Osteoblast (primary cell): ENCODE measurements around the gene KCTD11. TPM values are rescaled to one million over a fixed set of nuclear protein-coding genes. Genes with fewer than 3 reads are reported as not detected.

ENCODE experiments used
- DNase-seq: peaks from one replicate; pipeline ENCODE4 v3.0.0; 2011; ENCODE audit warnings: low spot score, mixed read lengths; ENCODE audit not compliant: insufficient read length; ENCODE audit errors: missing footprints
- H2AFZ ChIP-seq: 2 replicates; pipeline ENCODE4 v1.6.0; 2011; ENCODE audit warnings: mild to moderate bottlenecking, low read length
- H3K27ac ChIP-seq: 2 replicates; pipeline ENCODE4 v1.5.1; 2011; ENCODE audit warnings: mild to moderate bottlenecking, low read depth, low read length, moderate library complexity
- H3K27me3 ChIP-seq: 2 replicates; pipeline ENCODE4 v1.6.0; 2012; ENCODE audit warnings: mild to moderate bottlenecking, control low read depth, inconsistent platforms, low read length, moderate library complexity; ENCODE audit not compliant: insufficient read depth
- H3K36me3 ChIP-seq: 2 replicates; pipeline ENCODE4 v1.5.1; 2011; ENCODE audit warnings: mild to moderate bottlenecking, low read length, control low read depth, moderate library complexity; ENCODE audit not compliant: insufficient read depth
- H3K4me1 ChIP-seq: 2 replicates; pipeline ENCODE4 v1.5.1; 2011; ENCODE audit warnings: mild to moderate bottlenecking, low read length, control low read depth, moderate library complexity; ENCODE audit not compliant: insufficient read depth
- H3K4me2 ChIP-seq: 2 replicates; pipeline ENCODE4 v1.6.0; 2011; ENCODE audit warnings: mild to moderate bottlenecking, low read length; ENCODE audit not compliant: insufficient read depth
- H3K4me3 ChIP-seq: fragments of 200-600 bp; sonication (generic); 3 replicates; pipeline ENCODE4 v1.5.1; 2012; ENCODE audit warnings: mild to moderate bottlenecking, low read length, inconsistent platforms; ENCODE audit not compliant: insufficient read depth
- H3K79me2 ChIP-seq: 2 replicates; pipeline ENCODE4 v1.6.0; 2012; ENCODE audit warnings: mild to moderate bottlenecking, low read length, control low read depth, inconsistent platforms; ENCODE audit not compliant: insufficient read depth
- H3K9me3 ChIP-seq: 2 replicates; pipeline ENCODE4 v1.5.1; 2011; ENCODE audit warnings: low read depth, low read length, control low read depth
- H4K20me1 ChIP-seq: 2 replicates; pipeline ENCODE4 v1.6.0; 2012; ENCODE audit warnings: mild to moderate bottlenecking, low read length, control low read depth; ENCODE audit not compliant: insufficient read depth
- total RNA-seq: library from RNA; depleted of rRNA; stranded (reverse); fragments of >200 nt; gene quantifications from 2 replicates; pipeline ENCODE4 v1.2.3, GENCODE V29; 2012
- TF ChIP-seq, protein P1 (sequence below): IDR thresholded peaks from 2 replicates; pipeline ENCODE4 v1.5.1; 2011; ENCODE audit warnings: mild to moderate bottlenecking, low read depth, low read length, moderate library complexity; ENCODE audit errors: extremely low read depth

The KCTD11 gene
- total RNA-seq, 1 donor, result 11.9 TPM

DNA sequence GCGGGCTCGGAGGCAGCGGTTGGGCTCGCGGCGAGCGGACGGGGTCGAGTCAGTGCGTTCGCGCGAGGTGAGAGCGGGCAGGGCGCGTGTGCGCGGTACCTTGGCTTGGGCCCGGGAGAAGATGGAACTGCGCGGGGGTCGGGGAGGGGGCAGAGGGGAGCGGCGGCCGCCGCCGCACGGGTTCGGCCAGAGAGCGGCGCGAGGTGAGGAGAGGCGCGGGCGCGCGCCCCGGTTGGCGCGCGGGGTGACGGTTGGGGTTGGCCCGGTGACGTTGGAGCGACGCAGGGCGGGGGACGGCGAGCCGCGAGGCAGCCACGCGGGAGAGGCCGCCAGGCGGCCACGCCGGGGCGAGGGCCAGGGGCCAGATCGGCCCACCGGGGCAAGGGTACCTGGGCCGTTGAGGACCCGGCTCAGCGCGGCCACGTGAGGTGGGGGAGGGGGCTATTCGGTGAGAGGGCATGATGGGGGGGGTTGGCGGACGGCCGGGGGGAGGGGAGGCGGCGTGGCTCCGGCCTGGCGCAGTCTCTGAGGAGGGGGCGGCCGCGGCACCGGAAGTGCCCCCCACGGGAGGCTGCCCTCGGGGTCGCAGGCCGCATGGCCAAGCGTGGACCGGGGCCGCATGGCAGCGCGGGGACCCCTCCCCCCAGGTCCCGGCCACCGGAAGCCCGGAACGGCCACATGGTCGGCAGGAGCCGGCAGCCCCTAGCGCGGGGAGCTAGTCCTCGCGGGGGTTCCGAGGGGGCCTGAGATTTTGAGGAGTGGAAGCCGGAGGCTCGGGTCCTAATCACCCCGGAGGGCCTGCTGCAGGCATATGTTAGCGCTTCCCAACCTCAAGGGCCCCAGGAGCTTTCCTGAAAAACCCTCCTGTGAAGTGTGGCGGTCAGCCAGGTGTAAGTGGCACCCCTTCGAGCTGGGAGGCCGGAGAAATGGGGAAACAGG lies 44.0 kb upstream of the KCTD11 start:
- Histone ChIP-seq H3K4me2 (peak overlapping the region; percentile 73), H3K27me3 (no peaks in the 10 kb centered on the region), H3K79me2 (peaks cover 51% of the 10 kb centered on the region), H3K4me3 (peak overlapping the region; percentile 75), H3K36me3 (peaks cover 35% of the 10 kb centered on the region), H3K4me1 (peaks cover 19% of the 10 kb centered on the region), H2AFZ (no peak overlapping the region), H3K27ac (peak overlapping the region; percentile 52), H3K9me3 (no peaks in the 10 kb centered on the region), H4K20me1 (peaks cover 44% of the 10 kb centered on the region)
- peak; percentile 90 for DNase-seq
- TF ChIP-seq, protein P1, sequence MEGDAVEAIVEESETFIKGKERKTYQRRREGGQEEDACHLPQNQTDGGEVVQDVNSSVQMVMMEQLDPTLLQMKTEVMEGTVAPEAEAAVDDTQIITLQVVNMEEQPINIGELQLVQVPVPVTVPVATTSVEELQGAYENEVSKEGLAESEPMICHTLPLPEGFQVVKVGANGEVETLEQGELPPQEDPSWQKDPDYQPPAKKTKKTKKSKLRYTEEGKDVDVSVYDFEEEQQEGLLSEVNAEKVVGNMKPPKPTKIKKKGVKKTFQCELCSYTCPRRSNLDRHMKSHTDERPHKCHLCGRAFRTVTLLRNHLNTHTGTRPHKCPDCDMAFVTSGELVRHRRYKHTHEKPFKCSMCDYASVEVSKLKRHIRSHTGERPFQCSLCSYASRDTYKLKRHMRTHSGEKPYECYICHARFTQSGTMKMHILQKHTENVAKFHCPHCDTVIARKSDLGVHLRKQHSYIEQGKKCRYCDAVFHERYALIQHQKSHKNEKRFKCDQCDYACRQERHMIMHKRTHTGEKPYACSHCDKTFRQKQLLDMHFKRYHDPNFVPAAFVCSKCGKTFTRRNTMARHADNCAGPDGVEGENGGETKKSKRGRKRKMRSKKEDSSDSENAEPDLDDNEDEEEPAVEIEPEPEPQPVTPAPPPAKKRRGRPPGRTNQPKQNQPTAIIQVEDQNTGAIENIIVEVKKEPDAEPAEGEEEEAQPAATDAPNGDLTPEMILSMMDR, result no peak

DNA sequence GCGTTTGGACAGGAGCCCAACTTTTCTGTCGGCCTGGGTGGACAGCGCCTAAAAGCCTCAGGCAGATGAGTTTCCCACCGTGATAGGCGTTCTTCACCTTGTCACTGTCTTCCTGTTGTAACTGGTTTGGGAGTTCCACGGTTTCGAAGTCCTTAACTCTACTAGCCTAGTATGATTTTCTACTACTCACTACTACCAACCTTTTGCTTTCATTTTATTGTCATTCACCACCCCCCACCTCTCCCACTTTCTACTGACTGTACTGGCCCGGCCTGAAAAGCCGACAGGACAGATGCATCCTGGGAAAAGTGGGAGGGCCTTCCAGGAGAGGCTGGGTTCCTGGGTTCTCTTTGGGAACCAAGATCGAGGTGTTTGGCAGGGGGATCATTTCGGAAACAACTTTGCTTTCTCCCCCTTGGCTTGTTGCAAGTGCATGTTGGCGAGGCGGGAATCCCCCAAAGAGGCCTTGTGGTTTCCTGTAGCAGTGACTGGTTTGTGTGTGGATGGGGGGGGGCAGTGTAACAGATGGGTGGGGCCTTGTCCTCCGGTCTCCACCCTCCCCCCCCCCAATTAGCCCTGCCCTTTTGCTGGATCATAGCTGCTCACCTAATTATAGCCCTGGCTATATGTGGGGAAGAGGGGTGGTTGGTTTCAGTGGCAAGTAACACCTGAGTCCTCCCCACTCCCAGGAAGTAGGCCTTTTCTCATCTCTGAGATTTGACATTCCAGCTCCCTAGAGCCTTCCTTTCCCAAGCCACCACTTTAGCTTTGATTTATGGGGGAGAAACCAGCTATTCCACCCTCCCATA lies 43.1 kb upstream of the KCTD11 start:
- Histone ChIP-seq H3K36me3 (peaks cover 44% of the 10 kb centered on the region), H3K9me3 (no peaks in the 10 kb centered on the region), H2AFZ (no peak overlapping the region), H3K27ac (peak overlapping the region; percentile 54), H3K4me1 (peaks cover 27% of the 10 kb centered on the region), H3K4me2 (peak overlapping the region; percentile 73), H3K27me3 (no peaks in the 10 kb centered on the region), H3K4me3 (peak overlapping the region; percentile 75), H4K20me1 (peaks cover 53% of the 10 kb centered on the region), H3K79me2 (peaks cover 60% of the 10 kb centered on the region)
- peak; percentile 99 for DNase-seq
- TF ChIP-seq, protein P1, result no peak

DNA sequence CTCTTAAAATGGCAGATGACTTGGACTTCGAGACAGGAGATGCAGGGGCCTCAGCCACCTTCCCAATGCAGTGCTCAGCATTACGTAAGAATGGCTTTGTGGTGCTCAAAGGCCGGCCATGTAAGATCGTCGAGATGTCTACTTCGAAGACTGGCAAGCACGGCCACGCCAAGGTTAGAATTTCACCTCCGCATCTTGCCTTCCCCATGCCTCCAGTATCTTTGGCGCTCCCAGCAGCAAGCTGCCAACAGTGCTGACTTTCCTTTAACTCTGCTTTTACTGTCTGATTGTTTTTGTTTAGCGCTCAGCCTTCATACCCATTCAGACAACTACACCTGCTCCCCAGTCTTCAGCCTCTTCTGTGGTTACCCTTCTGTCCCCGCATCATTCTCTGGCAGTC lies 42.3 kb upstream of the KCTD11 start:
- Histone ChIP-seq H3K79me2 (peaks cover 67% of the 10 kb centered on the region), H3K4me2 (peak overlapping the region; percentile 73), H3K4me3 (peak overlapping the region; percentile 75), H3K4me1 (peaks cover 35% of the 10 kb centered on the region), H4K20me1 (peaks cover 61% of the 10 kb centered on the region), H3K27ac (peak overlapping the region; percentile 54), H3K9me3 (no peaks in the 10 kb centered on the region), H3K36me3 (peaks cover 44% of the 10 kb centered on the region), H2AFZ (no peak overlapping the region), H3K27me3 (no peaks in the 10 kb centered on the region)
- DNase-seq, result peak; percentile 13
- TF ChIP-seq, protein P1, result no peak
